Glomerular endothelial cell (primary cell): Measurements from ENCODE around the gene PAX5. TPM values are rescaled to one million over a fixed set of nuclear protein-coding genes. Genes with fewer than 3 reads are reported as not detected.
"Not testable (repeated sequence)": the region's sequence is repeated elsewhere in the genome, so short reads cannot be mapped to it uniquely, and the experiment has no call there.

Experiments used
- DNase-seq: peaks from one replicate; pipeline ENCODE4 v3.0.0-alpha.2; 2011; ENCODE audit warnings: low read depth, low spot score; ENCODE audit errors: extremely low read depth
- total RNA-seq: library from RNA; depleted of rRNA; stranded (reverse); fragments of >200 nt; gene quantifications from 2 replicates; pipeline ENCODE4 v1.2.3, GENCODE V29; 2015

Gene PAX5
- total RNA-seq, 1 donor from 2014 or later: not detected

DNA sequence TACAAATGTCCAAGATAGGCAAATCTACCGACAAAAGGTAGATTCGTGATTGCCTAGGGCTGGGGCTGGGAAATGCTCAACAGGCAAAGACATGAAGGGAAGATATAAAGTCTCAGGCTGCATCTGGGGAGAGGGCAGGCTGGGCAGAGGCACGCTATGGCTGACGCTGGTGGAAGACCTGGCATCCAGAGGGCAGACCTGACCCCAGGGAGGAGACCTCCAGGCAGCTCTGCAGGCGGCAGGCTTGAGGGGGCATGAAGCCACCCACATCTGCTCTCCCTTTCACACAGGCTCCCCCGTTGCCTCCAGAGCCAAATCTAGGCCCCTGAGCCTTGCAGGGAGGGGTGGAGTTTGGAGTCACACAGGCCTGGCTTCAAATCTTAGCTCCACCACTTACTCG is 145.5 kb downstream of the PAX5 start:
- no peak for DNase-seq

DNA sequence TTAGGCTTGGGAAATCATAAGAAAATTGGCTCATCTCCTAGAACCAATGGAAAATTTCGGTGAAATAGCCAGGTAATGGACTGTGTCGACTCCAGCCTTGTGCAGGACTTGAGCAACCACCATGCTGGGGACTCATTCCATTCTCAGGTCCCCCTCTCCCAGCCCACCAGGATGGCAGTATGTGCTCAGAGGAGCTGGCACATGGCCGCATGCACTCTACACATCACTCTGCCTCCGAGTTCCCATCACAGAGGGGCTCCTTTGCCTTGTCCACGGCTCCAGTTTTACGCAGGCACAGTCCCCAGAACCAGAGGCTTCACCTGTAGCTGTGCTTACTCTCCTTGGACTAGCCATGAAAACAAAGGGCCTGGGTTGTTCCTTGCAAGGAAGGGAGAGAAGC is 149.3 kb downstream of the PAX5 start:
- no peak for DNase-seq

DNA sequence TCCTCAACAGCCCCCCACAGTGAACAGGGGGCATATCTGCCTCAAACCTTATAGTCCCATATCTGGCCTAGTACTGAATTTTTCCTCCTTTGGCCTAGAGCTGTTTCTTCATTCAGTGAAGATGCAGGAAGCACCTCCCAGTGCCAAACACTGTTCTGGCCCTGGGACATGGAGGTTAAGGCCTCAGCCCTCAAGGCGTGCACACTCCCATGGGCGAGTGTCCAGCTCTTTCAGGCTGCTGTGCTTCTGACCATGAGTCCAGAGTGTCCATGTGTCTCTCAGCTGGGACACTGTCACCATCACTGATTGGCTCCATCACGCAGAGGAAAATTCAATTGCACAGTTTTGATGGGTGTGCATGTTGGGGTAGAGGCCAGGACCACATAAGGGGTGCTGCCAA is 151.5 kb downstream of the PAX5 start:
- no peak for DNase-seq

DNA sequence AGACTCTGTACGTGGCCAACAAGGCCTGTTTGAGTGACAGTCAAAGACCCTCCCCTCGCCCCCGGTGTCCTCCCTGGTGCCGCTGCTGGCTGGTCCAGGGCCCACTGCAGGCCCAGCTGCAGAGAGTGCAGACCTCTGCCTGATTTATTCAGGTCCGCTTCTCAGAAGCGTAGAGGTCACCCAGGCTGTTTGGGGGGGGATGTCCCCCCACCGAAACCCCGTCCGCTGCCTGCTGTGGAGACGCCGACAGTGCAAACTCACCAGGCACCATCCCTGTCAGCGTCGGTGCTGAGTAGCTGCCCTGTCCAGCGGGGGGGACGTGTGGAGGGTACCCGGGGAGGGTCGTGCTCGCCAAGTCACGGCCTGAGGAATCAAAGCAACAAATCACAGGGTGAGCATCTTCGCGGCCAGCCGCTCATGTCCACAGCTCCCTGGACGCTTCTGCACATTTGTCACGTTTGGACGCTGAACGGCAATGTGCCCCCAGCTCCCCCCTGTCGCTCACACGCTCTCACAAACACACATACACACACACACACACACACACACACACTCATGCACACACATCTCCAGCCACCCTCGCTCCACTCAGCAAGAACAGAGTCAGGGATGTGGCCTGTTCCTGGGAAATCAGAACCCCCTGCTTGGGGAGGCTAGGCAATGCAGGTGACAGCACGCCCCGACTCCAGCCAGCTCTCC is 152.2 kb downstream of the PAX5 start:
- no peak for DNase-seq

DNA sequence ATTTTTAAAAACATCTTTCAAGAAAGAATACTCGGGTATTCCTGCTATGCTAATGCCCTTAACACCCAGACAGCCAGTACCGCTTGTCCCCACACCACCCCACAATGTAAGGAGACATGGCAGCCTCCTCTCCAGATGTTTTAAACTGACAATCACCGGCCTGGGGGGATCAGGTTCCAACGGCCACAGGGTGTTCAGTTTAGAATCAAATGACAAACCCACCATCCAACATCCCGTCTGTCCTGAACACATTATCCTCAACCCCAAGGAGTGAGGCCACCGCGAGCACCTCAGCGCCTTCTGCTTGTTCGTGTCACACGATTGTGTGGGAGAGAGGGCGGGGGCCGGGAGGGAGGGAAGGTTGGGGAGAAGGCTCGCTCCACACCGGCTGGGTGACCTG is 152.8 kb downstream of the PAX5 start:
- DNase-seq: no peak

DNA sequence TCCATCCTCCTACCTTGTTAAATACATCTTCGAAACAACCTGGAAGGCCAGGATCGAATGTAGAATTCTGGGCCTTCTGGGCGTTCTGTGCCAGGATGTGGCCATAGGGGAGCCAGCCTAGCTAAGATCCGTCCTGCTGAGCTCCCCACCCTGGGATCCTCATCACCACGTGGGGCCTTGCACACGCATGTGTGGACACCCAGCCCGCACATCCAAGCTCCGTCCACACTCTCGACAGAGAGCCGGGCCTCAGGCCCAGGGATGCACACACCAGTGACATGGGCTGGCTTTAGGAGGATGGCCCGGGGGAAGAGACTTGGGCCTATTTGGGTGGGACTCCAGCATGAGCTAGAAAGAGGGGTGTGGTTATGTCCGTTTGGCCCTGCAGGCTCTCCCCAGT is 154.0 kb downstream of the PAX5 start:
- DNase-seq: no peak

DNA sequence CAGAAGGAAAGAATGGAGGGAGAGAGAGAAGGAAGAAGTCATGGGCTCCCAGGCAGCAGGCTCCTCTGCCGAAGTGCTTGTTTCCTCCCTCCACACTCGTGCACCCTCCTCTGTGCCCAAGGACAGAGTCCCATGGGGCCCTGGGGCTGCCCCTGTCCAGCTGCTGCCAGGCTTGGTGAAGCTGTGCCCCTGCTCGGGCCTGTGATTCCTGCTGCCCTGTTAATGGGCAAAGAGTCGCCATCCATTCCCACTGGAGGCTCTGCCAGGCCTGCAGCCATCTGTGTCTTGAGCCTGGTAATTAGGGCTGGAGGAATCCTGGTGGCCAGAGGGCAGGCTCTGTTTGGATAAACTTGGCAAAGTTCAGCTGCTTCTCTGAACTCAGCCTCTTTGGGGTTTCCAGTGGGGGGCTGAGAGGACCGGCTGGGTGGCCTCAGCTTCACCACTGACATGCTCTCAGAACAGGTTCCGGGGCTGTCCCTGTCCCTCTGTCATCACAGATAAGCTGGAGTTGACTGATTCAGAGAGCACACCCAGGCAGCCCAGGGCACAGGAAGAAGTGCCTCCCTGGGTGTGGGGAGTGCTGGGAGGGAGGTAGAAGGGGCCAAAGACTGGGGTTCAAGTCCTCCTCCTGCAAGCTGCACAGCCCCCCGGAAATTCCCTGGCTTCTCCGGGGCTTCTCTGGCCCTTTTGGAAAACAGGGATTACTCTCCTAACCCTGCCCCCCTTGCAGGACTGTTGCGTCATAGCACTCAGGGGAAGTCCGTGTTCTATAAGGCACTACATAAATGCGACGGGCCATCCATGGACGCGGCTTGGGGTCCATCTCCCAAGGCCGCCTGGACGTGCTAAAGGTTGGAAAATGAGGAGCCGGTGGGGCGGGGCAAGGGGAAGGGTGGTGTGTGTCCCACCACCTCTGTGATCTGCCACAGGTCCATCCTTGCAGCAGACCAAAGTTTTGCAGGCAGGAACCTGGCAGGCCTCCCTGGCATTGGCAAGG is 154.8 kb downstream of the PAX5 start:
- DNase-seq: no peak

DNA sequence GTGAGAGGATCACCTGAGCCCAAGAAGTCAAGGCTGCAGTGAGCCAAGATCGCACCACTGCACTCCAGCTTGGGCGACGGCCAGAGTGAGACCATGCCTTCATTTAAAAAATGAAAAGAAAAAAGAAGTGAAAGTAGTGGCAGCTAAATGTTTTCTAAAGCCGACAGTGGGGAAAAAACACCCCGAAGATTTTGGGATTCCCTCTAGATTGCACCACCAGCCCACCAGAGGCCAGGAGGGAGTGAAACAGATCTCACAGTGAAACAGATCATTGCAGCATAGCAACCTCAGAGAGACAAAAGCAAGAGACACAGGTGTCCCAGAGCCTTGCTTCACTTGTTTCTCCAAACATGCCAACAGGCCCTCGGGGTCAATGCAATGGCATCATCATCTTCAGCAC is 156.8 kb downstream of the PAX5 start:
- no peak for DNase-seq

DNA sequence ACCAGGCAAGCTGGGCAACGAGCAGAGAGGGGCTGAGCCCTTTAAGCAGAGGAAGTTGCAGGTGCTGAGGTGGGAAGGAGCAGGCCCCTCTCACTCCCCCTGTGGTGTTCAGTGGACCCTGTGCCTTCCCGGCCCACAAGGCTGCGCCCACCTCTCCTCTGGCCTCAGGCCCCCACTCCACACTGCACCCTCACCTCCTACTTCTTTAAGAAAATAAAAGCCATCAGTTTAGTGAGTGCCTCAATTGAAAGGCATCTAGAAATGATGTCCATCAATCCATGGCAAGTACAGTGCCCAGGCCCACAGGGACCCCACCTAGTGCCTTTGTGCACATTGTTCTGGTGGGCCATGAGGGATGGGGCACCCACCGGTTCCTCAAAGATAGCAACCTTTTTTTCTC is 158.0 kb downstream of the PAX5 start:
- no peak for DNase-seq

DNA sequence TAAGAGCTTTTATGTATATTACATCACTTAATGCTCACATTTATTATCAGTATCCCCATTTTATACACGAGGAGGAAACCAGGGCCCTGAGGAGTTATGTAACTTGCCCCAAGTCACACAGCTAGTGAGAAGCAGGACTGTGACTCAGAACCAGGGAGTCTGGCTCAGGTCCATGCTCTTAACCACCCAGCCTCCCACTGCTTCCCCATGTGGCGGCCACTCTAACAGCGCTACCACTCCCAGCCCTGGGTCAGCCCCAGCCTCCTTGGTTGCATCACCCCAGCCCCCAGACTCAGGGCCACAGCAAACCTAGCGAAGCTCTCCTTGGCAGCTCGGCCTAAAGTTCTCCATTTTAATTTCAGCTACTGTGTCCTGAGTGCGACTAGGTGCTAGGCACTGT is 159.1 kb downstream of the PAX5 start:
- no peak for DNase-seq

DNA sequence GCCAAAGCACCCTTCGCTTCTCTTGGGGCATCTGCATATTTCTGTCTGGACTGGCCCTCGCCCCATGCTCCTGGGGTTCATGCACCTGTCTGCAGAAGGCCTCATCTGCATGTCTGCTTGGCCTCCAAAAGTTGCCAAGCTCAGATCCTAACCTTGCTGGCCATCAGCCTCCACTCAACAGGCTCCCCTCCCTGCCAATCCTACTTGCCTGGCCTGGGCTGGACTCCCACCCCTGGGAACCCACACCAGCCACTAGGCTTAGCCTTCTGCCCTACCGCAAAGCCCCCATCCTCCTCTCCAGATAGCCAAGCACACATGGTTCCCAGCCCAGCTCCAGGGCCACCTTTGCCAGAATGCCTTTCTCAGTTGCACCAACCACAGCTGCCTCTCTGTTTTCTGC is 159.8 kb downstream of the PAX5 start:
- DNase-seq: no peak

DNA sequence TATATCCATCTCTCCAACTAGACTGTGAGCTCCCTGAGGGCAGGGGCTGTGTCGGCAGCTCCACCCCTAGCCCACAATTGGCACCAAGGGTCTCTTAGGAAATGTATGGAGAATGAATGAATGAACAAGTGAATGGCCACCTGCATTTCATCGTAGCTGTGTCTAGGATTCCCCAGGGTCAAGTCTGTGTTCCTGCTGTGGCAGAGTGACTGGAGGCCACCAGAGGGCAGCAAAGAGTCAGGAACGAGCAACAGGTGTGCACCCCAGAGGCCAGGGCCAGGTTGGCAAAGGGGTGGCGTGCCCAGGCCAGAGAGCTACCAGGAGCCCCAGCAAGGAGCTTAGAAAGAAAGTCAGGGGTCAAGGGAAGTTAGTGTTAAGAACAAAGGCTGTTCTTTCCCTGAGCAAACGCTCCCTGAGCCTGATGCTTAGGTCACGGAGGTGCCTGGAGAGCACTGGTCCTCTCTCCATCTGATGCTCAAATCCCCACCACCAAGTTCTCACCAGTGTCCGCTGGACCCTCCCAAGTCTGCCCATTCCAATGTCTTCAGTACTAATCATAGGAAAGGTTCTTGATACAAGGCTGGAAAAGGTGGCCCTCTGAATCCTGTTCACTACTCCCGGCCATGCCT is 160.7 kb downstream of the PAX5 start:
- peak; percentile 12 for DNase-seq

DNA sequence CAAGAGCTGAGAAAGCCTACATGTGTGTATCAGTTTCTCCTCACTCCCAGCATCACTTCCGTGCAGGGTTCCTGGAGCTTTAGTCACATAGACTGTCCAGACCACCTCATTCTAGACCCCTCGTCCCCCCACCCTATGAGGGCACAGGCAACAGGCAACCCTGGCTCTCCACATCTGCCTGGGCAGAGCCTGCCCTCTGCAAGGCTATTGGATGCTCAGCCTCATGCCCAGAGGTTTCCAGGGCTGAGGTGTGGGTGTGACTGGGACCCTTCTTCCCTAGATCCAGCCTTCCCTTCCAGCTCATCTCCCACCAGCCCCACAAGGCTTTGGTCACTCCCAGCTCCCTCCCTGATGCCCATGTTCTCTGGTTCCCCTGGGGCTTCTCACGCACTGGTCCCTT is 161.4 kb downstream of the PAX5 start:
- DNase-seq: no peak

DNA sequence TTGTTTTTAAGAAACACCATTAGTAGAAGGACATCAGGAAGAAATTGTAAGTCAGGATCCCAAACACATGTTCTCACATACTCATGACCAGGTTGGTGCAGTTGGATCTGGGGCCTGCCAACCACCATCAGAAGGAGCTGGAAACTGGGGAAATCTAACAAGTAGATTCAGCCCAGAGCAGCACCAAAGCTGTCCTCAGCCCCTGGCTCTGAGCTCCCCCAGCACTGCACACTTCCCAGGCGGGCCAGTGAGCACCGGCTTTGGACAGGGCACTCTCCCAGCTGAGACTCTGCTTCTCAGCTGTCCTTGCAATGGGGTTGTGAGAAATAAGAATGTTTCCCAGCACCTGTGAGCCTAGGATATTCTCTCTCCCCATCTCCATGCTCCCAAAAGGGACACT is 162.5 kb downstream of the PAX5 start:
- no peak for DNase-seq

DNA sequence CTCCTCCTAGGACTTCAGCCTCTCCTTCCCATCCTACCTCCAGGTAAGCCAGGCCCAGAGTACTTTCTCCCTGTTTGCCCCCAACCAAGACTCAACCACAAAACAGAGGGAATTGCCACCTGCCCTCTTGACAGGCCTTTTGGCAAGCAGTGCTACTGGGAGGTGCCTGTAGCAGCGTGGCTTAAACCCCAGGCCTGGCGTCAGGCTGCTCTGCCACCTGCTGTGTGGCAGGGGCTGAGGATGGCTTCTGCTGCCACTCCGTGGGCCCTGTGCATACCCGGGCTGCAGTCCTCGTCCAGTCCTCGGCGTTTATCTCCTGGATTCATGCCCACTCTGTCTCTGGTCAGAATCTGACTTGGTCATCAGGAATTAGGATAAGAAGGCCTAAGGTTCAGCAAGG is 163.1 kb downstream of the PAX5 start:
- DNase-seq: no peak

DNA sequence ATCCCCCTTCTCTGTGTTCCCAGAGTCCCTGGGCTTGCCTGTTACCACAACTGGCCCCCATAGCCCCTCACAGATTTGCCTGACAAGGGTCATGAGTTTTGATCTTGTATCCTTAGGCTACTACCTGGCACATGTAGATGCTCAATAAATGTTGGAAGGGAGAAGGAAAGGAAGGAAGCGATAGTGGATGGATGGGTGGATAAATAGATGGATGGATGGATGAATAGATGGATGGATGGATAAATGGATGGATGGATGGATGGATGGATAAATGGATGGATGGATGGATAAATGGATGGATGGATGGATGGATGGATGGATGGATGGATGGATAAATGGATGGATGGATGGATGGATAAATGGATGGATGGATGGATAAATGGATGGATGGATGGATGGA is 164.5 kb downstream of the PAX5 start:
- DNase-seq: not testable (repeated sequence)

DNA sequence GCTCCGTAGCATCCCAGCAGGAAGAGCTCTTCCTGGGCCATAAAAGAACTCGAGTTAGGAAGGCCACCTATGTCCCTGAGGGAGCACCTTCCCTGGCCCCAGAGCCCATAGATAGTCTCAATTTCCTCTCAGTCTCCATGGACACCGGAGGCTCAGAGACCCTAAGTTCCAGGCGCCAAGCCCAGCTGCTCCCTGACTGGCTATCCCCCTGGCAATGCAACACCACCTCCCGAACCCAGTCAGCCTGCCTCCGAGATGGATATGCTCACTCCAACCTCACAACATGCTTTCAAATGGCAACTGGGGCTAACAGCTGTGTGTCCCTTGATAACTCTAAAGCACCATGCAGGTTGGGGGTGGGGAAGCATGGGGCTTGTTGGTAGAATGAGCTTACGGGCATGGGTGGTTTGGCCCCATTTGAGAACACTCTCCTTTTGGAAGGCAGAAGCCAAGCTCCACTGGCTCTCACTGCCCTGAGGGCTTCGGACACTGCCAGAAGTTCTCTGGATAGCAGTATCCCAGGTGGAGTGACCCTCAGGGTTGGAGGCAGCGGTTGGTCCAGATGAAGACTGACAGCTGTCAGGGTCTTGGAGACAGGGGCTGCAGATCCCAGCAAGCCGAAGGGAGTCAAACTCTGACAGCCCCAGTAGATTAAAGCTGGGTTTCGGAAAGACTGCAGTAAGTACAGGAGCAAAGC is 165.3 kb downstream of the PAX5 start:
- no peak for DNase-seq

DNA sequence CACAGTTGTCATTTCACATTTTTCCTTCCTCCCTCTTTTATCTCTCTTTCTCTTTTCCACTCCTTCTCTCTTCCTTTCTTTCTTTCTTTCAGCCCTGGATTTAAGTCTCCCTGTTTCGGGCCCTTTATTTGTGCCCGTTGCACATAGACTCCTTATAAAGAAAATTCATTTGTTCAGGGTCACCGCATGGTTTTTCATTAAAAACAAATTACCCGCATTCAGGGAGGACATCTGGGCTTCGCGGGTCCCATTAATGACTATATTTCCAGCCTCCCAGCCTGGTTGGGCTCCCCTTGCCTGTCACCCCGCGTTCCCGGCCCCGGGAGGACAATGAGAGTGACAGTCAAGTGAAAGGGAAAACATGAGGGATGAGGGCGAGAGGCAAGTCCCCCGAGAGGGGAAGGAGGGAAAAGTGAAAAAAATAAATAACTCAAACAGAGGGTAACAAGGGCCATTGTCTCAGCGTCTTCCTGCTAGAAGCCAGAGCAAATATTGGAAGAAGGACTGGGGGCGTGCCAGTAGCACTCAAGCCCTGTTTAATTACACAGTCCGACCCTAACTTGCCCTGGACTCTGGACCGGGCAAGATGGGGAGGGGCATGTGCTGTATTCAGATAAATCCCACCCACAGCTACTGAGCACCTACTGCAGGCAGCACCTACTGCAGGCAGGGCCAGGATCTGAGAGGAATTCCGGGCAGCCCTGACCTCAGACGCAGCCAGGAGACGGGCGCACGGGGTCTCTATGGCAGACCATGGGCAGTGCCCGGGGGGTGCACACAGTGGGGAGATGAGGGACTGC is 166.2 kb downstream of the PAX5 start:
- DNase-seq: no peak

DNA sequence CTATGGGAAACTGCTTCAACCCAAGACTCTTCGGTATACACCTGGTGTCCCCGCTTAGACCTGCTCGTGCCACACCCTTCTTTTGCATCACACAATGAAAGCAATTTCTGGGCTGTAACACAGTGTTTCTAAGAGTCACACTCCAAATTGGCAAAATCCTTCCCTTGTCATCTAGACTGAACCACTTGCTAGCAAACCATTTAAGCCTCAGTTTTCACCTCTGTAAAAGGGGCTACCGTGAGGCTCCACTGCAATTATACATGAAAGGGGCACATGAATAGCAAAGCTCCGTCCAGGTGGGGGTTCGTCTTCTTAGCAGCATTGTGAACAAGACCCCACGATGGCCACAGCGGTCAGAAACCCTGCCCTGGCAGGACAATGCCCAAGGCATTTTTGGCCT is 166.8 kb downstream of the PAX5 start:
- no peak for DNase-seq

DNA sequence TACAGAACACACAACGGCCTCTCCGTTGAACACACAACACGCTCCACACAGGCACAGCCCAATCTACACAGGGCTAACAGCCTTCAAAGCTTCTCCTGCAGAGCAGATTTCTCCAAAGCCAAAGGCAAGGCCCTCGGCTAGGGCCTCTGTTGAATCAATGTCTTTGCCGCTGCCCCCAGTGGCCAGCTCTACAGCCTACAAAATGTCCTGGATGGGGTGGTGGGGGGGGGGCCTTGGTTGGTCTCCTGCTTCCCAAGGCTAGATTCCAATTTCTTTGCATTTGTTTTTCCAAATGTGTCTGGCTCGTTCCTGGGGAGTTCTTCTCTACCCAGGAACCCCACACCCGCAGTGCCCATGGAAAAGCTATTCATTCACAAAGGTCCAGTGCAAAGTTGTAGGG is 167.2 kb downstream of the PAX5 start:
- no peak for DNase-seq
